Natural killer cell (primary cell): ENCODE data around the gene TCF7L1. TPM values are rescaled to one million over a fixed set of nuclear protein-coding genes. Genes with fewer than 3 reads are reported as not detected.

Experiments
- ATAC-seq, 3 donors: fragments of 150-1000 bp in 2 of 3; fragments of 200-7000 bp in 1 of 3; cut with Tn5 transposase; 1 replicate in 1 of 3; 2 replicates in 2 of 3; pipeline ENCODE4 v1.10.0; 2021; ENCODE audit warnings: mild to moderate bottlenecking in 2 of 3, moderate library complexity in 2 of 3
- DNase-seq, 2 donors: peaks; one replicate each; pipeline versions ENCODE4 v3.0.0 to v3.0.0-alpha.2; 2013 to 2021; ENCODE audit warnings: mixed read lengths in 1 of 2
- H3K27ac ChIP-seq: one replicate; pipeline ENCODE4 v1.5.1; 2013; ENCODE audit warnings: mild to moderate bottlenecking, low read length
- H3K27me3 ChIP-seq: one replicate; pipeline ENCODE4 v1.6.1; 2013; ENCODE audit warnings: low read length; ENCODE audit not compliant: control insufficient read depth, insufficient read depth
- H3K36me3 ChIP-seq: one replicate; pipeline ENCODE4 v1.6.1; 2013; ENCODE audit warnings: low read length; ENCODE audit not compliant: control insufficient read depth, insufficient read depth
- H3K4me1 ChIP-seq: one replicate; pipeline ENCODE4 v1.6.1; 2013; ENCODE audit warnings: low read length; ENCODE audit not compliant: control insufficient read depth, insufficient read depth
- H3K4me3 ChIP-seq: one replicate; pipeline ENCODE4 v1.5.1; 2013; ENCODE audit warnings: low read length
- H3K9me3 ChIP-seq: one replicate; pipeline ENCODE4 v1.6.1; 2013; ENCODE audit warnings: low read length; ENCODE audit not compliant: control insufficient read depth, insufficient read depth
- H3K27ac Mint-ChIP-seq, 2 donors: one replicate each; pipeline ENCODE4 v1.8.0; 2022; ENCODE audit warnings: mild to moderate bottlenecking in 2 of 2, mixed read lengths in 2 of 2, moderate library complexity in 1 of 2
- H3K27me3 Mint-ChIP-seq, 2 donors: one replicate each; pipeline ENCODE4 v1.8.0; 2022; ENCODE audit warnings: low read depth in 2 of 2, mixed read lengths in 2 of 2
- H3K36me3 Mint-ChIP-seq: one replicate; pipeline ENCODE4 v1.8.0; 2022; ENCODE audit warnings: mixed read lengths
- H3K4me1 Mint-ChIP-seq, 2 donors: one replicate each; pipeline ENCODE4 v1.8.0; 2022; ENCODE audit warnings: mixed read lengths in 2 of 2
- H3K4me3 Mint-ChIP-seq: one replicate; pipeline ENCODE4 v1.8.0; 2022; ENCODE audit warnings: mild to moderate bottlenecking, moderate library complexity, mixed read lengths
- H3K9me3 Mint-ChIP-seq, 2 donors: one replicate each; pipeline ENCODE4 v1.8.0; 2022; ENCODE audit warnings: mixed read lengths in 2 of 2
- WGBS: methylation state at CpG from one replicate; pipeline ENCODE4 v1.1.7; 2013; ENCODE audit warnings: missing lambda C conversion rate; ENCODE audit not compliant: insufficient coverage; 5-methylcytosine and 5-hydroxymethylcytosine counted together
- intact Hi-C: fragments of 100-400 bp; cut with micrococcal nuclease; formaldehyde crosslinking; loops from one replicate; pipeline ENCODE4 v1.14.2; 2022
- total RNA-seq, 4 donors: library from RNA; stranded (reverse); fragments of 120-200 nt in 1 of 4; gene quantifications; one replicate each; pipeline versions ENCODE4 v1.2.3 to v1.2.4, GENCODE V29; 2013 to 2022
- TF ChIP-seq, protein P1 (sequence below): fragments of 200-600 bp; IDR thresholded peaks from one replicate; pipeline ENCODE4 v1.8.0; 2022; ENCODE audit warnings: antibody characterized with exemption

Gene TCF7L1
- total RNA-seq, 3 donors from 2014 or later (not counting 1 experiment from before 2014, with no cell fraction given): not detected

- ATAC-seq: peak in 1 of 3 donors; percentile 11
- Histone ChIP-seq H3K4me3 (no peak overlapping the region), H3K9me3 (no peaks in the 10 kb centered on the region), H3K4me1 (no peaks in the 10 kb centered on the region), H3K27me3 (peaks cover 2% of the 10 kb centered on the region), H3K27ac (no peak overlapping the region), H3K36me3 (no peaks in the 10 kb centered on the region)
- Mint-ChIP-seq H3K4me3 (no peak overlapping the region), H3K4me1 (peaks cover 7 to 12% of the 10 kb centered on the region in 2 donors), H3K27me3 (peaks cover 8 to 19% of the 10 kb centered on the region in 2 donors), H3K36me3 (no peaks in the 10 kb centered on the region), H3K9me3 (no peaks in the 10 kb centered on the region), H3K27ac (no peak overlapping the region)
- intact Hi-C loops: no loop called here
- no peak for DNase-seq
- TF ChIP-seq, protein P1, sequence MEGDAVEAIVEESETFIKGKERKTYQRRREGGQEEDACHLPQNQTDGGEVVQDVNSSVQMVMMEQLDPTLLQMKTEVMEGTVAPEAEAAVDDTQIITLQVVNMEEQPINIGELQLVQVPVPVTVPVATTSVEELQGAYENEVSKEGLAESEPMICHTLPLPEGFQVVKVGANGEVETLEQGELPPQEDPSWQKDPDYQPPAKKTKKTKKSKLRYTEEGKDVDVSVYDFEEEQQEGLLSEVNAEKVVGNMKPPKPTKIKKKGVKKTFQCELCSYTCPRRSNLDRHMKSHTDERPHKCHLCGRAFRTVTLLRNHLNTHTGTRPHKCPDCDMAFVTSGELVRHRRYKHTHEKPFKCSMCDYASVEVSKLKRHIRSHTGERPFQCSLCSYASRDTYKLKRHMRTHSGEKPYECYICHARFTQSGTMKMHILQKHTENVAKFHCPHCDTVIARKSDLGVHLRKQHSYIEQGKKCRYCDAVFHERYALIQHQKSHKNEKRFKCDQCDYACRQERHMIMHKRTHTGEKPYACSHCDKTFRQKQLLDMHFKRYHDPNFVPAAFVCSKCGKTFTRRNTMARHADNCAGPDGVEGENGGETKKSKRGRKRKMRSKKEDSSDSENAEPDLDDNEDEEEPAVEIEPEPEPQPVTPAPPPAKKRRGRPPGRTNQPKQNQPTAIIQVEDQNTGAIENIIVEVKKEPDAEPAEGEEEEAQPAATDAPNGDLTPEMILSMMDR: no peak
- WGBS: 79% methylated on average over 10 of the region's 10 CpGs
These were observed 97.7 kb downstream of the TCF7L1 start for GRCh38 chr2:85230679-85231467.

DNA sequence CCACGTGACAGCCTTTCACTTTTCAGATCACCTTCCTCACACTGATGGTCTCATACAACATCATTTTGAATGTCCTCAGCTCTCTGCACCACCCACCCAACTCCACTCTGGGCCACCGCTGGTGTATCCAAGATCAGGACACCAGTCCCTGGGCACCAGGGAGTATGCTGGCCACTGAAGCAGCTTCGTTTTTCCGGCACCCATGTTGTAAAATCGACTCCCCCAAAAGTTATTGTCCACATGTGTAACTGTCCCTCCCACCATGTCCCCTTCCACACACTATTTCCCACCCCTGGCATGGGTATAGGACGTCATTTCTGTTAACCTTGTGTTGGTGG, 98.2 kb downstream of the TCF7L1 start:
- TF ChIP-seq, protein P1: no peak
- H3K36me3 Mint-ChIP-seq: no peaks in the 10 kb centered on the region
- no peaks in the 10 kb centered on the region for H3K9me3 Mint-ChIP-seq
- H3K4me3 ChIP-seq: no peak overlapping the region
- ATAC-seq (peak in 1 of 3 donors; percentile 16), DNase-seq (no peak)
- 72% methylated on average over 5 of the region's 6 CpGs for WGBS
- H3K4me1 ChIP-seq: no peaks in the 10 kb centered on the region
- no peak overlapping the region for H3K27ac ChIP-seq
- H3K4me3 Mint-ChIP-seq: no peak overlapping the region
- no peak overlapping the region for H3K27ac Mint-ChIP-seq
- H3K27me3 ChIP-seq: peaks cover under 1% of the 10 kb centered on the region
- H3K4me1 Mint-ChIP-seq: peaks cover 7 to 12% of the 10 kb centered on the region in 2 donors
- no peaks in the 10 kb centered on the region for H3K9me3 ChIP-seq
- intact Hi-C loops: no loop called here
- H3K36me3 ChIP-seq: no peaks in the 10 kb centered on the region
- H3K27me3 Mint-ChIP-seq: peaks cover 7 to 19% of the 10 kb centered on the region in 2 donors

DNA sequence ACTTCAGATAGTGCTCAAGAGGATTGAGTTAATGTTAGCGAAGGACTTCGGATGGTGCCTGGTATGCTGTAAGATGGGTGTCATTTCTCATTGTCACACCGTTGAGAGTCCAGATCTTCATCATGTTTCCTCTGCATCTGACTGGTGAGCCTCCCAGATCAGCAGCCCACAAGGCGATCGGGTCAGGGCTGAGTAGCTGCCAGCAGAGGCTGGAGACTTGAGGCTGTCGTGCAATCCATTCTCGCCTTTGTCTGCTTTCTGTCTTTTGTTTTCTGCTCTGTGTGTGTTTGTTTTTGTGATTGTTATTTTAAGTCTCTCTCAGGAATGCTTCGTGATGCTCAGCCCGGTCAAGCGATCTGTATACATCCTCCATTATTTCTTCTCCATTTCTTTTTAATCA, 98.8 kb downstream of the TCF7L1 start:
- no peak overlapping the region for H3K27ac Mint-ChIP-seq
- TF ChIP-seq, protein P1: no peak
- WGBS: 79% methylated on average over 10 of the region's 10 CpGs
- Histone ChIP-seq H3K27me3 (no peaks in the 10 kb centered on the region), H3K4me3 (no peak overlapping the region), H3K36me3 (no peaks in the 10 kb centered on the region), H3K27ac (no peak overlapping the region), H3K9me3 (no peaks in the 10 kb centered on the region), H3K4me1 (no peaks in the 10 kb centered on the region)
- no peak overlapping the region for H3K4me3 Mint-ChIP-seq
- peaks cover 4 to 17% of the 10 kb centered on the region in 2 donors for H3K27me3 Mint-ChIP-seq
- no peaks in the 10 kb centered on the region for H3K9me3 Mint-ChIP-seq
- intact Hi-C loops: no loop called here
- peaks cover 7 to 12% of the 10 kb centered on the region in 2 donors for H3K4me1 Mint-ChIP-seq
- H3K36me3 Mint-ChIP-seq: no peaks in the 10 kb centered on the region
- DNase-seq: no peak
- no peak for ATAC-seq

DNA sequence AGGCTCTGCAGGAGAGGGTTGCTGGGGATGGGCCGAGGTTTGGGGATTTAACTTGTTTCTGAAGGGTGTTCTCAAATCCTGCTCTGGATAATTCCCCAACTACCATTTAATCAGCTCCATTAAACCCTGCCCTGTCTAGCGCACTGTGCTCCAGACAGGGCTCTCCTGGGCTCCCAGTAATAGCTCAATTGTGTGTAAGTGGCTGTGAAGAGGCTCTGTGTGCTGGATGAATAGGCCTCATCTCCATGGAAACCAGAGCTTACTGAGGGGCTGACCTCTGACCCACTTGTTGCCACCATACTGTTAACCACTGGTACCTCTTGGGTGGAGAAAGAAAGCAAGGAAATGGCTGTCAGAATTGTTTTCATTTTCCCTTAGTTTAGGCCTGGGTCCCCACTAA, 101.7 kb downstream of the TCF7L1 start:
- ATAC-seq (peak in 1 of 3 donors; percentile 66), DNase-seq (no peak)
- no peaks in the 10 kb centered on the region for H3K27me3 ChIP-seq
- intact Hi-C loops: no loop called here
- Mint-ChIP-seq H3K27me3 (peaks cover 12 to 20% of the 10 kb centered on the region in 2 donors), H3K4me1 (peaks cover 7 to 12% of the 10 kb centered on the region in 2 donors), H3K9me3 (no peaks in the 10 kb centered on the region), H3K36me3 (no peaks in the 10 kb centered on the region), H3K27ac (no peak overlapping the region), H3K4me3 (no peak overlapping the region)
- no peak overlapping the region for H3K27ac ChIP-seq
- 100% methylated on average over 1 of the region's 2 CpGs for WGBS
- no peaks in the 10 kb centered on the region for H3K4me1 ChIP-seq
- TF ChIP-seq, protein P1: no peak
- H3K9me3 ChIP-seq: no peaks in the 10 kb centered on the region
- H3K36me3 ChIP-seq: no peaks in the 10 kb centered on the region
- no peak overlapping the region for H3K4me3 ChIP-seq
